Left lobe of liver (tissue), 2 donors: ENCODE data around the gene CLHC1. TPM values are rescaled to one million over a fixed set of nuclear protein-coding genes. Genes with fewer than 3 reads are reported as not detected.
"Not testable (repeated sequence)": the region's sequence is repeated elsewhere in the genome, so short reads cannot be mapped to it uniquely, and the experiment has no call there.

Source experiments
- ATAC-seq: fragments of 200-7000 bp; cut with Tn5 transposase; one replicate; pipeline ENCODE4 v1.9.1; 2020; ENCODE audit warnings: mild to moderate bottlenecking, moderate library complexity
- DNase-seq: peaks from one replicate; pipeline ENCODE4 v3.0.0-alpha.2; 2020; ENCODE audit warnings: low spot score
- total RNA-seq: library from RNA; stranded (reverse); gene quantifications from one replicate; pipeline ENCODE4 v1.2.1, GENCODE V29; 2021
- donor health status: DM: no; HTN: no; CAD: no; lungs with moderate emphysema.
- donor health status: DM: no; HTN: yes; CAD: no.

CLHC1 gene
- total RNA-seq, 1 donor from 2014 or later = 3.5 TPM

GRCh38 chr2:55155206-55155605, 76.9 kb downstream of the CLHC1 start:
- DNase-seq (no peak), ATAC-seq (no peak)

- ATAC-seq = no peak
- no peak for DNase-seq
Measured at GRCh38 chr2:55154525-55155030, 77.5 kb downstream of the CLHC1 start.

- ATAC-seq = no peak
- no peak for DNase-seq
Measured at GRCh38 chr2:55153584-55154299, 78.4 kb downstream of the CLHC1 start.

- no peak for DNase-seq
- no peak for ATAC-seq
Measured at GRCh38 chr2:55152475-55153412, 79.3 kb downstream of the CLHC1 start.

- no peak for ATAC-seq
- DNase-seq = no peak
Measured at GRCh38 chr2:55151733-55152433, 80.2 kb downstream of the CLHC1 start.

GRCh38 chr2:55150834-55151233, 81.3 kb downstream of the CLHC1 start:
- DNase-seq (no peak), ATAC-seq (peak; percentile 45)

- ATAC-seq = no peak
Measured at GRCh38 chr2:55148269-55148668, 83.8 kb downstream of the CLHC1 start.

GRCh38 chr2:55147531-55147930, 84.6 kb downstream of the CLHC1 start:
- no peak for DNase-seq
- ATAC-seq = no peak

More at GRCh38 chr2:55148269-55148668, 83.8 kb downstream of the CLHC1 start:
- no peak for DNase-seq

GRCh38 chr2:55147041-55147440, 85.1 kb downstream of the CLHC1 start:
- ATAC-seq = no peak
- no peak for DNase-seq

GRCh38 chr2:55146263-55146662, 85.8 kb downstream of the CLHC1 start:
- ATAC-seq (no peak), DNase-seq (no peak)

GRCh38 chr2:55144922-55145820, 86.9 kb downstream of the CLHC1 start:
- ATAC-seq (no peak), DNase-seq (no peak)

- ATAC-seq, DNase-seq: not testable (repeated sequence)
Measured at GRCh38 chr2:55143706-55144105, 88.4 kb downstream of the CLHC1 start.

- no peak for ATAC-seq
- no peak for DNase-seq
Measured at GRCh38 chr2:55142518-55142917, 89.6 kb downstream of the CLHC1 start.

GRCh38 chr2:55141572-55142413, 90.3 kb downstream of the CLHC1 start:
- DNase-seq = no peak
- ATAC-seq = no peak

- DNase-seq = no peak
- no peak for ATAC-seq
Measured at GRCh38 chr2:55140316-55141219, 91.5 kb downstream of the CLHC1 start.

- ATAC-seq = no peak
- DNase-seq = no peak
Measured at GRCh38 chr2:55139305-55139704, 92.8 kb downstream of the CLHC1 start.

GRCh38 chr2:55138882-55139229, 93.2 kb downstream of the CLHC1 start:
- no peak for ATAC-seq
- DNase-seq = no peak
